ENCODE data around the gene FIGLA.

The FIGLA gene

DNA sequence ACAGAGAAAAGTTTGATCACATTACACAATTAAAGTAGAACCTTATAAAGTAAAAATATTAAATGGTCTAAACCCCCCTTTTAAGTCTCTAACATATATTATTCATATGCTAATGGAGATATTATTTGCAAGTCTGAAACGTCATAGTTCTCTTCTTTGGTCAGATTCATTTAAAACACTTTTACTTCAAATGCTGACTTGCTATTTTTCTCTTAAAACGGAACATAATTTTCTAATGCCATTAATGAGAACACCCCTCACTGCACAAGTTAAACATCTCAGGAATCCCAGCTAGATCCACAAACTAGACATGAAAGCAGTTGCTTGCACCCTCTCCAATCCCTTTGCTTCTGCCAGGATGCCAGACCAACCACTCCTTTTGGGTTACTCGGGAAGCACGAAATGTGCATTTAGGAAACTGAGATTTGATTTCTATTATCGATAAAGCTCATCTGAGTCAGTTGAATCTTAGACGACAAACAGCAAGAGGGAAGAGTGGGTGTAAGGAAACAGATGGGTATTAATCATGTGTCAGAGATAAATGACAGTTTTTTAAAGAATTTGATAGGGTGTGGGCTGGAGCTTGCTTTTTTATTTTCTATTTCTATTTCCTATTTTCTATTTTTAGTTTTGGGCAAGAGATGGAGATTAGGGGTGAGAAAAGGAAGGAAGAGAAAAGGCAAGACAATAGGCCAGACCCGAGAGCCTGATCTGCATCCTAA is 23.9 kb downstream of the FIGLA start:
- peak overlapping the region; percentile 70 for H3K4me3 ChIP-seq (ENCODE audit: low read length)
- H3K27me3 ChIP-seq (ENCODE audit: control insufficient read depth, low read length) = peaks cover 41% of the 10 kb centered on the region
- peaks cover 4% of the 10 kb centered on the region; the same call in 1 of the 2 replicates for H3K79me2 ChIP-seq (ENCODE audit: control insufficient read depth, low read length)
- no peak overlapping the region for H3K27ac ChIP-seq (ENCODE audit: low read depth, low read length)
- H4K20me1 ChIP-seq (ENCODE audit: control insufficient read depth, insufficient read depth, low read depth, low read length) = no peaks in the 10 kb centered on the region
- H3K4me1 ChIP-seq (ENCODE audit: control insufficient read depth, low read length) = peaks cover 13% of the 10 kb centered on the region
- H3K9me2 ChIP-seq (replicated peaks; ENCODE audit: control insufficient read depth, low read length) = no peaks in the 10 kb centered on the region
- H3K36me3 ChIP-seq (ENCODE audit: control insufficient read depth, low read length) = no peaks in the 10 kb centered on the region
- H3F3A ChIP-seq (ENCODE audit: control insufficient read depth, insufficient read depth) = no peaks in the 10 kb centered on the region
- peak; percentile 64; the same call in 1 of the 2 replicates for TF ChIP-seq EZH2phosphoT487 (IDR thresholded peaks at IDR 0.05; ENCODE audit: borderline replicate concordance, low read length)
- no peak for TF ChIP-seq CTCF (IDR thresholded peaks at IDR 0.05; ENCODE audit: low read depth, low read length, poor library complexity, severe bottlenecking)
- H3K4me2 ChIP-seq (ENCODE audit: low read length) = peak overlapping the region; percentile 61
- H3K9me3 ChIP-seq (ENCODE audit: control insufficient read depth, insufficient read depth, low read length) = no peaks in the 10 kb centered on the region

DNA sequence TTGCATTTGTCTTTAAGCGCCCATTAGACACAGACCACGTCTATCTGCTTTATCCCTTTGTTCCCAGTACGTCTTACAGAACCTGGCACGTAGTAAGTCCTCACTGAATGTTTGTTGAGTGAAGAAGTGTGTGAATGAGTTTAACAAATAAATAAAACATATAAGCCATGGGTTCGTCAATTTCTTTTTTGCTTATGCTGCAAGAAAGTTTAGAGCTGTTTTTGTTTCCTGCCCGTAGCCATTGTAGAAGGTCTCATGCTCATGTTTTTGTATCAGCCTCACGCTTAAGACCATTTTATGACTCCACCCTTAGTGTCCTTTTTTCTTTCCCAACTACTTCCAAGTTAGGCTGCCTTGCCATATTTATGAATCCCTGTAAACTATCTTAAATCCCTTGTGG is 24.9 kb downstream of the FIGLA start:
- H3K9me3 ChIP-seq (ENCODE audit: control insufficient read depth, insufficient read depth, low read length) = no peaks in the 10 kb centered on the region
- H3K27me3 ChIP-seq (ENCODE audit: control insufficient read depth, low read length) = peaks cover 35% of the 10 kb centered on the region
- no peaks in the 10 kb centered on the region for H3F3A ChIP-seq (ENCODE audit: control insufficient read depth, insufficient read depth)
- no peak overlapping the region for H3K27ac ChIP-seq (ENCODE audit: low read depth, low read length)
- H3K79me2 ChIP-seq (ENCODE audit: control insufficient read depth, low read length) = peaks cover 4% of the 10 kb centered on the region; the same call in 1 of the 2 replicates
- no peak overlapping the region for H3K4me2 ChIP-seq (ENCODE audit: low read length)
- H3K4me1 ChIP-seq (ENCODE audit: control insufficient read depth, low read length) = peaks cover 13% of the 10 kb centered on the region
- TF ChIP-seq EZH2phosphoT487 (IDR thresholded peaks at IDR 0.05; ENCODE audit: borderline replicate concordance, low read length) (no peak), CTCF (IDR thresholded peaks at IDR 0.05; ENCODE audit: low read depth, low read length, poor library complexity, severe bottlenecking) (no peak)
- H3K4me3 ChIP-seq (ENCODE audit: low read length) = no peak overlapping the region
- H3K36me3 ChIP-seq (ENCODE audit: control insufficient read depth, low read length) = no peaks in the 10 kb centered on the region
- H3K9me2 ChIP-seq (replicated peaks; ENCODE audit: control insufficient read depth, low read length) = no peaks in the 10 kb centered on the region
- no peaks in the 10 kb centered on the region for H4K20me1 ChIP-seq (ENCODE audit: control insufficient read depth, insufficient read depth, low read depth, low read length)

- Histone ChIP-seq H3F3A (ENCODE audit: control insufficient read depth, insufficient read depth) (no peaks in the 10 kb centered on the region), H4K20me1 (ENCODE audit: control insufficient read depth, insufficient read depth, low read depth, low read length) (no peaks in the 10 kb centered on the region), H3K4me1 (ENCODE audit: control insufficient read depth, low read length) (no peaks in the 10 kb centered on the region), H3K9me3 (ENCODE audit: control insufficient read depth, insufficient read depth, low read length) (no peaks in the 10 kb centered on the region), H3K27ac (ENCODE audit: low read depth, low read length) (no peak overlapping the region), H3K27me3 (ENCODE audit: control insufficient read depth, low read length) (no peaks in the 10 kb centered on the region), H3K9me2 (replicated peaks; ENCODE audit: control insufficient read depth, low read length) (no peaks in the 10 kb centered on the region), H3K79me2 (ENCODE audit: control insufficient read depth, low read length) (no peaks in the 10 kb centered on the region), H3K36me3 (ENCODE audit: control insufficient read depth, low read length) (no peaks in the 10 kb centered on the region), H3K4me2 (ENCODE audit: low read length) (no peak overlapping the region), H3K4me3 (ENCODE audit: low read length) (no peak overlapping the region)
- TF ChIP-seq EZH2phosphoT487 (IDR thresholded peaks at IDR 0.05; ENCODE audit: borderline replicate concordance, low read length) (no peak), CTCF (IDR thresholded peaks at IDR 0.05; ENCODE audit: low read depth, low read length, poor library complexity, severe bottlenecking) (no peak)
These were observed 31.0 kb downstream of the FIGLA start for GRCh38 chr2:70759446-70759845.

Data from DOHH2 (cell line).